GM03348 (cell line): ENCODE measurements around the gene TRMU.

Experiments
- DNase-seq: peaks from one replicate; pipeline ENCODE4 v3.0.0; 2012; ENCODE audit warnings: low spot score

TRMU gene

DNA sequence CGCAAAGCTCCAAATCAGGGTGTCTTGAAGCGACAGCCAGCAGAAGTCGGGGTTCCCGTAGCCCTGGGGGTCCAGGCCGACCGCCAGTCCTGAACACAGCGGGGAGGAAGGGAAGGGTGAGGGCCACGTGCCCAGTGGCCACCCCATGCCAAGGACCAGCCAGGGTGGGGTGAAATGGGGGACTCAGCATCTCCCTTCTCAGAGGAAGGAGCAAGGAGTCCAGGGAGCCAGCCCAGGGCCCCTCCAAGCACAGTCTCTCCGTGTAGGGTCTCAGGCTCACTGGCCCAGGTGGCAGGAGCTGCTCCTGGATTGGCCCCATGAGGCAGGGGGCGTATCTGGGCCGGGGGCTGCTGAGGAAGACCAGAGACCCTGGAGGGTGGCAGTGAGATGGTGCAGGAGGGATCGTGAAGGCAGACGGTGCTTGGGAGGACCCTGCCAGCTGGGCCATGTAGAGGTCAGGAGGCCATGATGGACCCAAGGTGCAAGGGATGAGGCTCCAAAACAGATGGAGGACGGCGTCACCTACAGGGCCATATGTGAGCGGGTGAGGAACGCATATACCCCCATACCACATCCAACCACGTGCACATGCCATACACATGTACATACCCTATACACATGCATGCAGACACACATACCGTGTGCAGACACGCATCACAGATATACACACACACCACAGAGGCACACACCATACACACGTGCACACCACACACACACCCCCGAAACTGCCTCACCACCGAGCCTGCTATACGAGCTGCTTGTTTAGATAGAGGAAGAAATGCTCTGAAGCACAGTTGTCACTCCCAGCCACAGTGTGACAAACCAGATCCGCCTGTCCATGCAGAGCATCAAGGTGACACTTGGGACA is 34.4 kb downstream of the TRMU start:
- DNase-seq, result no peak

- no peak for DNase-seq
Observed at GRCh38 chr22:46370584-46371291, 35.2 kb downstream of the TRMU start.

DNA sequence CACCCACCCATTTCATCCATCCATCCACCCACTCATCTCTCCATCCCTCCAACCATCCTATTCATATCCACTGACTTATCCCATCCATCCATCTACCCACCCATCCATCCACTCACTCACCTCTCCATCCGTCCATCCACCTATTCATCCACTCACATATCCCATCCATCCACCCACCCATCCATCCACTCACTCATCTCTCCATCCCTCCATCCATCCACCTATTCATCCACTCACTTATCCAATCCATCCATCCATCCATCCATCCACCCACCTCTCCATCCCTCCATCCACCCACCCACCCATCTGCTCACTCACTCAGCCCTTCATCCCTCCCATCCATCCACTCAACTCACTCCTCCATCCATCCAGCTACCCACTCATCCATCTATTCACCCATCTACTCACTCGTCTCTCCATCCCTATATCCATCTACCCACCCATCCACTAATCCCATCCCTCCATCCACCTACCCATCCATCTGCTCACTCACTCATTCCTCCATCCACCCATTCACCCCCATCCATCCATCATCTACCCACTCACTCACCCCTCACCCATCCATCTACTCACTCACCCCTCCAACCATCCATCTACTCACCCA is 36.2 kb downstream of the TRMU start:
- no peak for DNase-seq

DNA sequence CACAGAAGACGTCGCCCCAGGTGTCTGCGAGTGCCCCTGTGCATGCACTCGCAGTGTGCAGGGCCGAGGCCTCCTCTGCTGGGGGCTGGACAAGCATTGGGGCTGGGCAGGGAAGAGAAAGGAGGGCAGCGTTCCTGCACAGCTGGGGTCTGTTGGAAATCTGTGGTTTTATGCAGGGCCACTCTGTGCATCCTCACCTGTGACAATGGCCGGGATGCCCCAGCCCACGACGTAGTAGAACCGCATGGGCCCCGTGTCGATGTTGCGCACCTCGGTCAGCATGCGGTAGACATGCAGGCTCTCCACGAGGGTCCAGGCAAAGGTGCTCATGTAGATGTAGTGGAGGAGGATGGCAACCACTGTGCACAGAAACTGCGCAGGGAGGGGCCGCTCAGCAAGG is 37.2 kb downstream of the TRMU start:
- DNase-seq, result no peak

GRCh38 chr22:46373159-46373558 is 37.6 kb downstream of the TRMU start:
- DNase-seq, result no peak

- no peak for DNase-seq
Observed at GRCh38 chr22:46373921-46374662, 38.6 kb downstream of the TRMU start.

GRCh38 chr22:46374663-46375474 is 39.4 kb downstream of the TRMU start:
- DNase-seq, result no peak

GRCh38 chr22:46376111-46376510 is 40.6 kb downstream of the TRMU start:
- no peak for DNase-seq

- DNase-seq, result no peak
Observed at GRCh38 chr22:46376908-46377524, 41.5 kb downstream of the TRMU start.

DNA sequence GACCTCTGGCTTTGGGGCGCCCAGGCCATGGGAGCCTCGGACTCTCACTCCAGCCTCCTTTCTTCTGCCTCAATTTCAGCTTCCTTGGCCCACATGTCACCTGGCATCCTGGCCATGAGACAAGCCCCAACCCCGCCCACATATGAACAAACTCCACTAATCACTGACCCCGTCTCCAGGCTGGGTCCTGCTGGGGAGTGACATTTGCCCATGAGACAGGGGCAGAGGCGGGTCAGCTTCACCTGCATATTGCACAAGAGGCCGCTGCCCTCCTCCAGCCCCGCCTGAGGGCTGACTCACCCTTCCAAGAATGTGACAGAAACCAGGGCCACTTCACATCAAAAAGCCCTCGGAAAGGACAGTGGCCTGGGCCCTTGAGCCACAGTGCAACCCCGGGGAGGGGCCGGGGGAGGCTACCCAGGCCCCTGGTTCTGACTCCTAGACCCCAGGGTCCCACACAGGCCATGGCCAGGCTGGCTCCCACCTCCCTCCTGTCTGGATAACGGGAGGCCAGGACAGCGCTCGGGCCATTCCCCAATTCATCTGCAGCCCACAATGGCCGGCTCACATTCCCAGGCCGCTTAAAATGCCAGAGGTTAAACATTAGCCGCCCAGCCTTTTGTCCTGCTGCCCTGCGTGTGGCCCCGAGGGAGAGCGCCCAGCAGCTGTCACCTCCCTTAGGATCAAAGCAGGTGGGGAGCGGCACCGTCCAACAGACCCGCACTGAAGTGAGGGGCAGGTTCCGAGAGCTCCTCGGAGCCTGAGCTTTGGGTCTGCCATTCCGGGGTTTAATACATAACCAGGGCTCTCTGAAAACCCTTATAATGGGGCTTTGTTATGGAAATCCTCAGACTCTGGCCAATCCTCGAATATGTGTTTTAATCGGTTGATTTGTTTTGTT is 42.3 kb downstream of the TRMU start:
- DNase-seq, result peak; percentile 64

DNA sequence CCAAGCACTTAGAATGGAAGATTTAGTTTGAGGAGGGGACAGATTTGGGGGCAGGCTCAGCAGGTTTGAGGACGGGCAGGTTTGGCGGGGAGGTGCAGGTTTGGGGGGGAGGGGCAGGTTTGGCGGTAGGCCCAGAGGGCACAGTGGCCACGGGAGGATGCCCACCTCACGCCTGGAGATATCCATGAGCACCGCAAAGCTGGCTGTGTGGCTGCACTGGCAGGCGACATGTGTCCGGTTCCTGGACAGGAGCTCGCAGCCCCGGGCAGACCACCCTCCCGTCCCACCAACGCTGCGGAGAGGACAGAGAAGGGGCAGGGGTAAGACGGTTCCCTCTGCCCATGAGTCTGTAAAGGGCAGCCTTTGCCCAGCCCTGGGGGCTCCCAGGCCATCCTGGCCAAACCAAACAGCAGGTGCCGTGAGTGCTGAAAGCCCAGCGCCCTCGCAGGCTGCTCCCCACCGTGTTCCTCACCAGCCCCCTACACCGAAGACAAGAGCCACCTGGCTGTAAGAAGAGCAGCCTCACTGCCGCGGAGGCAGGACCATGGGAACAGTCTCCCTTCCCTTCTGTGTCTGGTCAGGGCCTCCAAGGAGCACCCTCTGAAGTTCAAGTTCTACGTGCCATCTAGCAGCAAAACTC is 43.0 kb downstream of the TRMU start:
- DNase-seq, result no peak

DNA sequence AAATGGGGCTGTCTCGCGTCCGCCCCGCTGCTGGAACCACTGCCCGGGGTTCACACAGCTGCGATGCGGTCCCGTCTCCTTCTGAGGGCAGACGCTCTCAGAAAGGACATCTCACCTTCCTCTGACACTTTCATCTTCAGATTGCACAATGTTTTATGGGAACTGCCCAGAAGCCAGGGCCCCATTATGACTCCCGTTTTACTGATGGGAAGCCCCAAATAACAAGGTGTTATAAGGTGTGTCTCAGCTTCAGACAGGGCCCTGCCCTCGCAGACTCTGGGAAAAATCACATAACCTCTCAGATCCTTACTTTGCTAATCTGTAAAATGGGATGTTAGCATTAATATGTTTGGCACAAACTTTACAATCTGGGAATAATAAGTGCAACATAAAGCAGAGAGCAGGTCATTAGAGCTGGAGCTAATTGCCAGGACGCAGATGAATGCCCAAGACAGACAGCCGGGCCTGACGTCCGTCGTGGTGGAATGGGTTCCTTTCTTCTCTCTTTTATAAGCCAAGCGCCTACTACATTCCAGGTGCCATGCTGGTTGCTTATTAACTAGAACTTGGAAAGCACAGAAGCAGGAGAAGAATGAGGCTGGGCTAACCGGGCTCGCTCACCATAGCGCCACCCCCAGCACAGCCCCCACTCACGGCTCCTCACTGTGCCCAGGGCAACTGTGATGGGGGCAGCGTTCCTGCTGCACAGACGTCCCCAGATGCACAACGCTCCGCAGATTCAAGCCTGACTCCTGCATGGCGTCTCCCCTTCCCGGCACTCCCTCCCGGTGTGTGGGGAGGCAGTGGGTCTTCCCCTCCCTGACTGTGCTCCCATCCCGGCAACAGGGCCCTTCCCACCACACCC is 43.8 kb downstream of the TRMU start:
- DNase-seq, result no peak

GRCh38 chr22:46380069-46380468 is 44.6 kb downstream of the TRMU start:
- DNase-seq, result no peak

DNA sequence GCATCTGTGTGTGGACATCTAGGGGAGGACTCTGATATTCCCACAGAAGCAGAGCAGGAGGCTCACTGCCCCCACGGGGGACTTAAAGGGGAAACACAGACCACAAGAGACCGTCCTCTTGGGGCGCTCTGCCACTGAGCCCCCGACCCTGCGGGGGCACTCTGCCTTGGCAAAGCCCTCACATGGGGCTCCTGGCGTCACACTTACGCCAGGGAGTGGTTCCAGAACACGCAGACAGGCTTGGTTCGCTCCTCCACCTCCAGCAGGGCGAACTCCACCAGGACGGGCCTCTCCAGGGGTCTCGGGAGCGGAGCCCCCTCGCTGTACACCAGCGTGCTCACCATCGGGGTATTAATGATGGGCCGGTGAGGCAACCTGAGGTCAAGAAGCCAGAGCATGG is 45.1 kb downstream of the TRMU start:
- DNase-seq, result no peak

- DNase-seq, result peak; percentile 45
Observed at GRCh38 chr22:46381142-46381541, 45.6 kb downstream of the TRMU start.

GRCh38 chr22:46381731-46382130 is 46.2 kb downstream of the TRMU start:
- no peak for DNase-seq

GRCh38 chr22:46382524-46382923 is 47.0 kb downstream of the TRMU start:
- no peak for DNase-seq

DNA sequence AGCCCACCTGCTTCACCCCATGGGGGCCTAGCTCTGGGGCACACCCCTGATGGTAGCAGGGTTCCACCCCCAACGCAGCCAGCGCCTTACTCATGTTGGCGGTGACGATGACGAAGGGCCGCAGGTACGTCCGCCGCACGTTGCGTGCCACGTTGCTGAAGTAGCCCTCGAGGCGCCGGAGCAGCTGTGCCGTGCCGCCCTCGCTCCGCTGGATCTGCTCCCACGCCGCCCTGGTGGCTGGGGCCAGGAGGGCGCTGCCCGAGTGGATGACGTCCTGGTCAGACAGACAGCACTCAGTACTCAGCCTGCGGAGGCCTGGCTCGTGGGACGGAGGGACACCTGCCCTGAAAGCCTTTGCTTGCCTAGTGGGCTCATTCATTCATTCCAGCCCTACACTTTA is 50.8 kb downstream of the TRMU start:
- no peak for DNase-seq

DNA sequence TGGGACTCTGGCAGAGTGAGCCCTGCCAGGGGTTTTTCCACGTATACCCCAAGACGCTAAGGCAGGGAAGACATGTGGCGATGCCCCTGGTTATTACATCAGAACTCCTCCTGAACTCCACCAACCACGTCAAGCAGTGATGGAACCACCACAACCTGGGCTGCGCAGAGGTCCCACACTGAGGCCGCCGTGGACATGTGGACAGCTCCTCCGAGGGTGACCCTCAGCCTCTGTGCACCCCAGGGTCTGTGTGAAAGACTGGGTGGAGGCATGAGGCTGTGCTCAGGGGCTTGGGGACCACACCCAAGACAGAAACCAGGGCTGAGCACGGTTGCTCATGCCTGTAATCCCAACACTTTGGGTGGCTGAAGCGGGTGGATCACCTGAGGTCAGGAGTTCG is 52.2 kb downstream of the TRMU start:
- DNase-seq, result no peak
